NCI-H69 (cell line): ENCODE results near the gene TBC1D22A.

Experiments
- DNase-seq: peaks from one replicate; lab custom pipeline; 2025; lab: John Stamatoyannopoulos, UW

The TBC1D22A gene

DNA sequence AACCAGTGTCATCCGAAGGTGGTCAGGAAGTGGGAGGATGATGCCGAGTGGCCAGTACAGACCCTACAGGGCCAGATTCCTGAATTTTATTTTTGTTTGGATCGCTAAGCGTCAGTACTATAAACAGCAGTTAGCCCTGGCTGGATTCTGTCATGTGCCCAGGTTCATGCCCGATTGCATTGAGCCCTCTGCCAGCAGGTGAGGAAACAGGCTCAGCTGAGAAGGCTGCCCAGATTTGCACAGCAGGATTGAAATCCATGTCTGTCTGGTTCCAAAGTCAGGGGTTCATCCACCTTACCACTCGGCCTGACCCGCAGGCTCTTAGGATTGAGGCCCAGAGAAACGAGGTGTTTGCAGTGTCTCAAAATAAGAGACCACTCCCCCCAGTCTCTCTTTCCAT lies 9.1 kb upstream of the TBC1D22A start:
- DNase-seq: no peak

DNA sequence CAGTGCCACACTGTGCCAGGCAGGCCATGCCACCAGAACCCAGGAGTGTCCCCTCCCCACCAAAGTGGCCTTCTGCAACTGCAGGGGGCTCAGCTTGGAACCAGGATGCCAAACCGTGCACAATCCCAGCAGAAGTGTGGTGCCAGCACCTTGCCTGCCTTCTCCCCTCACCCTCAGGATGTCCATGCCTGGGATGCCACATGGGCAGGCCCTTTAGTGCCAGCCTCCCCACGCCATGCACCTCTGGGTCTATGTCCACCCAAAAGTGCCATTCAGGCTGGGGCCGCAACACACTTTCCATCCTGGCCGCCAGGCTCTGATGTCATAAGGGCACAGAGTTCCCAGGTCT lies 8.7 kb upstream of the TBC1D22A start:
- DNase-seq: no peak

DNA sequence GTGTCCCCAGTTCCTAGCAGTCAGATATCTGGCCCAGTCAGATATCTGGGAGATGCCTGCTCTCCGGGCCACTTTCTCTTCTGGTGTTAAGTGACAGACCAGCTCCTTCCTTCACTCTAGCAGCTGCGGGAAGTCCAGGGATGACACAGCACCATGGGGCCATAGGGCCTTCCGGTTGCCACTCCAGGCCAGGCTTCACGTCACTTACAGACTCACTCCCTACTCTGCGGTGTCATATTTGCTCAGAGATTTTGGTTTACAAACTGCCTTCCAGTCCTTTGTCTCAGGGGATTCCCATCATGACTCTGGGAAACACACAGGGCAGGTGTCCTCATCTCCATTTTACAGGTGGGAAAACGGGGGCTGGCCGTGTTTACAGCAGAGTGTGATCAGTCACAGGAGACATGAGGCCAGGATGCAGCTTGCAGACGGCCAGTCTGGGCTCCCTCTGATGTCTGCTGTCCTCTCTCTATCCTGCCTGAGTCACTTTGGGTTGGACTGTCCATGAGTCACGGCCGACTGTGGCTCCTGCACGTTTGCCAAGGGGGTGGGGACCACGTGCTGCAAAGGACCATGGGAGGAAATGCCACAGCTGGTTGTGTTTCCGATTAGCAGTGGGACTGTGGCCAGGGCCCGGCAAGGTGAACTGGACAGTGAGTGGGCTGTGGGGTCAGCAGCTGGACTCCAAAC lies 8.2 kb upstream of the TBC1D22A start:
- peak; percentile 49 for DNase-seq

DNA sequence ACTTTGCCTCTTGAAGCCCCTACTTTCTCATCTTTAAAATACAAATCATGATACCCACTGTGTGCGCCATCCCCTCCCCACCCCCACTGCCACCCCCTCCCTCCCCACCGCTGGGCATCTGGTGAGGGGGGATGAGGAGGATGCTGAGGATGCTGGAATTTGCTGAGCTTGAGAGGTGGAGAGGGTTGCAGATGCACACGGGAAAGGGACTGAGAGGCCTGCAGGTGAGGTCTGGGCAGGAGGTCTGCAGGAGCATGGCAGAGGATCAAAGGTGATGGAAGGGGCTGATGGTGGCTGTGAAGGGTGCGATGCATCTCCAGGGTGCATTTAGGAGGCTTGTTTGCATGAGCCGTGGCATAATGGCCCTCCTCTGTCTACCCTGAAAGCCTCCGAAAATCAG lies 7.6 kb upstream of the TBC1D22A start:
- no peak for DNase-seq

DNA sequence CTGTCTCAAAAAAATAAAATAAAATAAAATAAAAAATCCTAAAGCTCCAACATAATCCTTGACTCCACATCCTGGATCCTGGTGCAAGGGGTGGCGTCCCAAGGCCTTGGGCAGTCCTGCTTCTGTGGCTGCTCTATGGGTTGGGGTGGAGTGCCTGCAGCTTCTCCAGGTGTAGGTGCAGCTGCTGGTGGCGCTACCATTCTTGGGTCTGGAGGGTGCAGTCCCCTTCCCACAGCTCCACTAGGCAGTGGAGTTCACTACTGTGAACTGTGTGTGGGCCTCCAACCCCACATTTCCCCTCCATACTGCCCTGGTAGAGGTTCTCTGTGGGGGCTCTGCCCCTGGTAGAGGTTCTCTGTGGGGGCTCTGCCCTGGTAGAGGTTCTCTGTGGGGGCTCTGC lies 6.9 kb upstream of the TBC1D22A start:
- no peak for DNase-seq

DNA sequence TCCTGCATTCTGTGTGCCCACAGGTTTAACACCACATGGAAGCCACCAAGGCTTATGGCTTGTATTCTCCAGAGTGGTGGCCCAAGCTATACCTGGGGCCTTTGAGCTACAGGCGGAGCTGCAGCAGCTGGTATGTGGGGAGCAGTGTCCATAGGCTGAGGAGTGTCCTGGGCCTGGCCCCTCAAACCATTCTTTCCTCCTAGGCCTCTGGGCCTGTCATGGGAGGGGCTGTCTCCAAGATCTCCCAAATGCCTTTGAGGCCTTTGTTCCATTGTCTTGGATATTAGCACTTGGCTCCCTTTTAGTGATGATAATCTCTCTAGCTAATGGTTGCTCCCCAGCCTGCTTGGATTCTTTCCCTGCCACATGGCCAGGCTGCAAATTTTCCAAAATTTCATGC lies 6.4 kb upstream of the TBC1D22A start:
- no peak for DNase-seq

DNA sequence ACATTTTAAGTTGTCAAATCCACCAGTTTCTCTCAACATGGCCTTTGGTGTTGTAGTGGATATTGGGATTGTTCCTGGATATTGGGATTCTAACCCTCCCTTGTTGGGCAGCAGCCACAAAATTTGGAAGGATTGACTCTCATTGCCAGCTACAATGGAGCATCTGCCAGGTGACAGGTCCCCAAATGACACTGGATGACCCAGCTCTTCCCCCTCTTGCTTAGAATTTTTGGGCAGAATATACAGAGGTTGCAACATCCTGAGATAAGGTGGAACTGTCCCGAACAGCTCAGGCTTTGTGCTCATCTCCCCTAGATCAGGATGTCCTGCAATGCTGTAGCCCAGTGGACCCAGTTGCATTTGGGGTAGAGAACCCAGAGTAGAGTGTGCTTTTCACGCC lies 5.3 kb upstream of the TBC1D22A start:
- no peak for DNase-seq

DNA sequence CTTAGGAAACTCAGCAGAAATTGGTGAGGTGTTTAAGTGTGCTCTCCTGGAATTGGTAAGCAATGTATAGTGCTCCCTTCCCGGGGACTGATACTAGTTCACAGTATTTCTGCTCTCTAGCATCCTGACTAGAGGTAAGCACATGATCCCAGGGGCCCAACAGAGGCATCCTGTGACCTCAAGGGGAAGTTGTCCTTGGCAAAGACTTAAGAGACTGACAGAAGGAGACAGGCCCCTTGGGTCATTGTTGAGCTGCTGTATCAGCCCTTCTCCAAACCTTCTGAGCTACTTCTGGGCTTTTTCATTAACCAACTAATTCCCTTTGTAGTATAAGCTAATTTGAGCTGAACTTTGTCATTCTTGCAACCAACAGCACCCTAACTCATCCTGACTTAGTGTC lies 4.3 kb upstream of the TBC1D22A start:
- DNase-seq: no peak

DNA sequence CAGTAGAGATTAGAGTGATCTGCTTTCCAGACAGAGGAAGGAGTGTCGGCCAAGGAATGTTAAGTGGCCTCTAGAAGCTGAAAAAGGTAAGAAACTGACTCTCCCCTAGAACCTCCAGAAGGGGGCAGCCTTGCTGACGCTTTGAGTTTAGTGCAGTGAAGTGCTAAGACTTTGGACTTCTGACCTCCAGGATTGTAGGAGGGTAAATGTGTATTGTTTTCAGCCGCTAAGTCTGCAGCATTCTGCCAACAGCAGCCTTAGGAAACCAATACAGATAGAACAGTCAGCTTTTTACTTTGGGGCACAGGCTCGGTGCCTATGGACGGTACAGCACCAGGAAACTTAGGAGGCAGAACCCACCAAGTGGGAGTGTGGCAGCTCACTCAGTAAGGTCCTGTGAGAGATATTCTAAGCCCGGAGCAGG lies 3.6 kb upstream of the TBC1D22A start:
- peak; percentile 57 for DNase-seq

DNA sequence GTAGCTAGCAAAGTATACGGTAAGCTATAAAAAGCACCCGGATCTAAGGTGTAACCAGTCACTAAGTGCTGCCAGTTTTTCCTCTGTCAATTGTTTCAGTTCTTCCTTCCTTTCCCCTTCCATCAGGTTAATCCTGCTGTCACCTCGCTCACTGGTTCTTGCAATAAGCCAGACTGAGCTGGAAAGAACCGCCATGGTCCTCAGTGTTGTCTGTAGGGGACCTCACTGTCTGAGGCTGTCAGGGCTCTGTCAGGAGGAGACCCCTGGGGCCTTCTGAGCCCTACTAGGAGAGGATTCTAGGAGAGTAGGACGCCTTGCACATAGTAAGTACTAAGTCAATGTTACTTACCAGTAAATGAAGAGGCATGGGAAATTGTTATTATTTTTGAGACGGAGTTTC lies 1.4 kb upstream of the TBC1D22A start:
- DNase-seq: no peak

DNA sequence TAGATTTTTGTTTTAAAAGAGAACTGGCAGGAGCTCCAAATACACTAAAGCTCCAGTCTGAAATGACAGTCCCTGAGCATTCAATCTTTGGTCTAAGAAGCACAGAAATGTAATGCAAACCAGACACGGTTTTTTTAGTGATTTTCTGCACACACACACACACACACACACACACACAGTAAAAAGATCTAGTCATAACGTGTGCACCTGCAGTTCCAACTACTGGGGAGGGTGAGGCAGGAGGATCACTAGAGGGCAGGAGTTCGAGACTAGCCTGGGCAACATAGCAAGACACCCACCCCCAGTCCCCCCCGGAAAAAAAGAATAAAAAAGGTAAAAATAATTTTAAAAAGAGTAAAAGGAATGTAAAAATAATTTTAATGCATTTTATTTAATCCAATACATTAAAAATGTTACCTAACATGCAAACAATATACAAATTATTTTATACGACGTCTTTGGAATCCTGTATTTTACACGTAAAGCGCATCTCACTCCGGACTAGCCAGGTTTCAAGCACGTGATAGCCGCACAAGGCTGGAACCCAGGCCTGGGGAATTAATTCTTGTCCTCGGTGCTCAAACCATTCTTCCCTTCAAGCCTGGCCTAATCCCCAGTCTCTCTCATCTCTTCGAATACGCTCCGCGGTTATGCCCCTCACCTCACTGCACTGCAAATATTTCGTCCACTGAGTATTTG lies 762 bp upstream of the TBC1D22A start:
- DNase-seq: peak; percentile 64

DNA sequence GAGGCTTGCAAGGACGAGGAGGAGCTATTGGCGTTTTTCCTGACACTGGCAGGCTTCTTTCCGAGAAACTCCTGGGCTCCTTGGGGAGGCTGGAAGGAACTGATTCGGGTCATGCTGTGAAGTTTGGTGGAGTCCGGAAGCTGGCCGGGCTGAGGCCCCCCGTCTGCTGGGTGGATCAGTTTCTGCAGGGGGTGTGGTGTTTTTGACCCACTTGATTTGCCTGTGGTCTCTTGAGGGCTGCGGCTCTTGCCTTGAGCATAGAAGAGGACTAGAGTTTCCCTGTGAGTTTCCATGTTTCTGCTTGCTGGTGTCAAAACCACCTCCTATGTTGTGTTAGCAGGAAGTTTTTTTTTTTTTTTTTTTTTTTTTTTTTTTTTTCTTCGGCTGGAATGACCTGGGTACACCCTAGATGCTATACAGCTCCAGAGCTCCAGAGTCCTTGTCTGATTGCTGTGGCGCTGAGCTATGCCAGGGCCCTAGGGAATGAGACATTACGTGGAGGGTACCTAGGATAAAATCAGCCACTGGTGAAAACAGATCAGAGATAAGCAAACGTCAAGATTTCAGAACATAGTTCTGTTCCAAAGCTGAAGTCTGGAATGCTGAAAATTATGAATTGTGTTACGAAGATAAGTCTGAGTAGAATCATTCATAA lies 728 bp downstream of the TBC1D22A start:
- peak; percentile 46 for DNase-seq

DNA sequence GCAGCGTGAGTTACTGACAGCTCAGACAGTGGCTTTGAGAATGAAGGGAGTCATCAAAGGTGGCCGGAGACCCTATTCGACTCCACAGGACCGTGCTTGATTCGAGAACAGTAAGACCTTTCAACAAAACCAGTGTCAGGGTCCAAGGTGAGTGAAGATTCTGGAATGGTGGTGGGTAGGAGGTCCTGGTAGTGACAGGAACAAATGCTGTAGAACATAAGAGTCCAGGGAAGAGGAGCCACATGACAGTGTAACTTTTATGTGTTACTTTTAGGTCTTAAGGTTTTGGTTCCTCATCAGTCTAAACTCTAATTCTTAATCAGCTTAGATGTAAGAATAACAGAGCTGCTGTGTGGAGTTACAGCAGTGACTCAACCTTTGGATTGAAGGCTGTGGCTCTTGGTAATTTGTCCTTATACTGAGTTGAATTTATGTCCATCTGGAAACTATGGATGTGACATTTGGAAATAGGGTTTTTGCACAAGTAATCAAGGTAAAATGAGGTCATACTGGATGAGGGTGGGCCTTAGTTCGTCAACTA lies 1.8 kb downstream of the TBC1D22A start:
- DNase-seq: no peak

DNA sequence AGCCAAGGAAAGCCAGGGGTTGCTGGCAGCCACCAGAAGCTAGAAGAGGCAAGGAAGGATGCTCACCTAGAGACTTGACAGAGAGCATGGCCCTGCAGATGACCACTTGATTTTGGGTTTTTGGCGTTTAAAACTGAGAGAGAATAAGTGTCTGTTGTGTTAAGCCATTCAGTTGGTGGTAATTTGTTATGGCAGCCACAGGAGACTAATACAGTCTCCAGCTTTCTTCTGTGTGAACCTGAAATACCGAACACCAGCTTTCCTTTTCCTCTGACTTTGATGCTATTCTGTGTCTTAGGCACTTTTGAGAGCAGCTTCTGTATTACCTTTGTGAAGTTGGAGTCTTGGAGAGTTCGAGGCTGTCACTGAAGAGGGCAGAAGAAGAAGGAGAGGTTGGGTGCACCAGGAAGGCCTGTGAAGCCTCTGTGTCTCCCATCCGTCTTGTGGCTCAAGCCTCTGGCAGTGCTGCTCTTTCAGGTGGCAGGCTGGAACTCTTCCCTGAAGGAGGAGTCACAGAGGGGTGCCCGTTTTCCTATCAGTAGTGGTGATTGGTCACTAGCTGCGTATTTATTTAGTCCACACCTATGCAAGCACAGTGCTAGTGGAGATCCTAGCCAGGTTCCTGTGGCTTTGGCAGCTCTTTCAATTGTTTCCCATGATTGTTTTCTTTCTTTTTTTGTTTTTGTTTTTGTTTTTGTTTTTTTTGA lies 2.5 kb downstream of the TBC1D22A start:
- DNase-seq: peak; percentile 11

DNA sequence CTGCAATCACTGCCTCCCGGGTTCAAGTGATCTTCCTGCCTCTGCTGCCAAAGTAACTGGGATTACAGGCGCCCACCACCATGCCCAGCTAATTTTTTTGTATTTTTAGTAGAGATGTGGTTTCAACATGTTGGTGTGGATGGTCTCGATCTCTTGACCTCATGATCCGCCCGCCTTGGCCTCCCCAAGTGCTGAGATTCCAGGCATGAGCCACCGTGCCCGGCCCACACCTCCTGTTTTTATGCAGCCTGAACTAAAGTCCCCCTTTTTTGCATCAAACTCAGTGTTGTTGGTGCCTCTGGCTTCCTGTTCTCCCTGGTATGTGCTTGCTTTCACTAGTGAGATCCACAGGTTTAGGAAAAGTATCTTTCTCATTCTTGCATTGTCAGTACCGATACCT lies 4.2 kb downstream of the TBC1D22A start:
- no peak for DNase-seq

DNA sequence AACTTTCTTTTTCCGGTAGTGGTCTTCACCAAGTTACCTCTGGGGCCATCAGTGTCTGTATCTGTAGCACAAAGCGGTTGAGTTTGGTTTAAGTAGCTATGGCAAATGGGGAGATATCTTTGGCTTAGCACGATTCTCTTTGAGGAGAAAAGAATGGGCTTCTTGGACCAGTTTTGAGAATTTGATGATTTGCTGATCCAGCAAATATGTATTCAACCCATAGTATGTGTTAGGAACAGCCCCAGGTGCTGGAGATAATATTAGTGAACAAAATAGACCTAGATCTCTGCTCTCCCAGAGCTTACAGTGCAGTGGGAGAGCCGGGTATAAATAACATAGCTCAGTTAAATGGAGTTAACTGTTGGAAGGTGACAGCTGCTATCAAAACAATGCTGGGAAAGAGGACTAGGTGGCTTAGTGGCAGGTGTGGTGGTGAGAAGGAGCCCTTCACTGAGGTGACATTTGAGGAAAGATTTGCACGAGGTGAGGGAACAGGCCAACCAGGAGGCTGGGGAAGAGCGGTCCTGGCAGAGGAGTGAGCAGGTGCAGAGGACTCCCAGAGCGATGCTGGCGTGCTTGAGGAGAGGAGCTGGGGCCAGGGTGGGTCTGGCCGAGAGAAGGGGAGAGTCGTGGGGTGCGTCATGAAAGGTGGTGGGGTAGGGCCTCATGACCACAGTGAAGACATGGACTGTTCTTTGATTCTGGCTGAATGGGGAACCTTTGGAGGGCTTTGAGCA lies 5.0 kb downstream of the TBC1D22A start:
- DNase-seq: no peak

DNA sequence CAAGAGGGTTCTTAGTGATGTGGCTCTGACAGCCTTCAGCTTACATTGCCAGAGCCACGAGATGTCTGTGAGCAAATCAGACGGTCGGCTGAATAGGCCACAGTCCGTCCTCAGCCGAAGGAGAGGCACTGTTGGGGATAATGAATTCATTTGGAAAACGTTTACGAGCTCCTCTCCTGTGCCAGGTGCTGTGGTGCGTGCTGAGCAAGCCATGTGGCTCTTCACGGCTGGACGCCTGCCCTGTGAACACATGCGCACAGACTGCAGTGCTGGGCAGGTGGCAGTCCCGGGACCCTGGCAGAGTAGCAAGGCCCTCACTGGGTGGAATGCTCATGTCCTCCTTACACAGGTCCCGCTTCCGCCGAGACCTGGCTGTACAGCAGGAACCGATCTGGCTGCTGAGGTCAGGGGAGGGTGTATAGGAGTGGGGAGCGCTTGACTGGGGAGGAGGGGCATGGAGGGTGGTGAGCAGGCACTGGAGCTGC lies 6.8 kb downstream of the TBC1D22A start:
- peak; percentile 69 for DNase-seq

DNA sequence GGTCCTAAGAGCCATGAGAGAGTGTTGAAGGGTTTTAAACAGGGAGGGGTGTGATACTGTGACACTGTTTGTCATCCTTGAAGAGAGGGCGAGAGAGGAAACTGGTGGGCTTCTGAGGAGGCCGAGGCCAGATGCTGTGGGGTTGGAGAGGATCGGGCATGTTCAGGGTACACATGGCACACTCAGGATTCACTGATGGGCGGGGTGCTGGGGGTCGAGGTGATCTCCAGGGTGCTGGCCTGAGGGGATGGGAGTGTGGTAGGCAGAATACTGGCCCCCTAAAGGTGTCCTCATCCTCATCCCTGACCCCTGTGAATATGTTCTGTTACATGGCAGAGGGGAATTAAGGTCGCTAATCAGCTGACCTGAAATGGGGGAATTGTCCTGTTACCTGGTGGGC lies 7.3 kb downstream of the TBC1D22A start:
- DNase-seq: no peak

DNA sequence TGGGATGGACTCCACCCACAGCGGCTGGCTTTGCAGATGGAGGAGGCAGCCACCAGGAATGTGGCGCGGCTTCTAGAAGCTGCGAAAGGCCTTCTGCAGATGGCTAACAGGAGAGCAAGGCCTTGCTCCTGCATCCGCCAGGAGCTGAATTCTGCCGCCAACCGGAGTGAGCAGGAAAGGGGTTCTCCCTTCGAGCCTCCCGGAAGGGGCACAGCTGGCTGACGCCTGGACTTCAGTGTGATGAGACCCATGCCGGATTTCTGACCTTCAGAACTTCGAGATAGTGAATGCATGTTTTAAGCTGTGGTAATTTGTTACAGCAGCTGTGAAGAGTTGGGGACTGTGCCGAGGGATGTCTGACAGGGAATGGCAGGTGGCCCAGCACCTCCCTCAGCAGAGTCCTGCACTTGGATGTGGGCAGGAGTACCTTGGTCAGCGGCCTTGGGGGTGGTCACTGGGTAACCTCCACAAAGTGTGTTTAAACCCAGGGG lies 7.7 kb downstream of the TBC1D22A start:
- no peak for DNase-seq

DNA sequence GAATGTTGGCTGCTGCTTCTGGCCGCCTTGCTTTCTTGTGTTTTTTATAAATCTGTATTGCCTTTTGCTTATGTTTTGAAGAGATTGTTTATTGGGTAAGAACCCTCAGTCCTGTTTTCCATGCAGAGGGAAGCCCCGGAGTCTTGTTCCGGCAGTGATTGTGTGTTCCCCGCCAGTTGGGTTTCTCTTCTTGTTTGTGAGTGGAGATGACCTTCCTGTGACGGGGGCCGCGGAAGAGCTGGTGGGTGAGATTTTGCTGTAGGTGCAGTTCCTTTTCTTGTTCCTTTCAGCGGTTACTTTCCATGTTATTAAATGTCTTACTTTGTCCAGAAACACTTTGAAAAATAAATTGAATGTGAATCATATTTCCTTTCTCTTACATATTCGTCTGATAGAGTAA lies 8.3 kb downstream of the TBC1D22A start:
- no peak for DNase-seq

DNA sequence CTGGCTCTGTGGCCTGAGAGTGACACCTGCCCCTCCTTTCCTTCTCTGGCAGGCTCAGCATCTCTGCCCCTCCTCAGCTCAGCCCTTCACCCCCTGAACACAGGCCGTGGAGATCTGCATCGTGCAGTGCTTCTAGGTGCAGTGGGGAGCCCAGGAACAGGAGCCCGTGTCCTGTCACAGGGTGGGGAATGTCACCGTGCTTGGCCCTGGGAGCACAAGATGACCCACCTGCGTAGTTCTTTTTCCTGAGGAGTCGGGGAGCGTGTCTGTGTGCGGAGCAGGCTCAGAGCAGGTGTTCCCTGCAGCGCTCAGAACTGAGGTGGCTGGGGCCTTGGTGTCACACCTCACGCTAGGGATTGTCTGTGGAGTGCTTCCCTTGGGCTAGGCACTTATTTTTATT lies 10.6 kb downstream of the TBC1D22A start:
- DNase-seq: no peak
